Heart right ventricle (tissue), 16 donors: ENCODE data around the gene OR2V1. TPM values are rescaled to one million over a fixed set of nuclear protein-coding genes. Genes with fewer than 3 reads are reported as not detected.

ENCODE experiments used
- ATAC-seq, 8 donors: fragments of 200-7000 bp; cut with Tn5 transposase; one replicate each; pipeline ENCODE4 v1.9.1; 2020; ENCODE audit warnings: mild to moderate bottlenecking in 8 of 8, moderate library complexity in 8 of 8, moderate number of reproducible peaks in 1 of 8
- DNase-seq, 2 donors: peaks; one replicate each; pipeline ENCODE4 v3.0.0-alpha.2; 2020
- H3K27ac ChIP-seq, 10 donors: fragments of 200-600 bp; sonication (generic) in 2 of 10; one replicate each; pipeline versions ENCODE4 v1.5.0 to v1.8.0; 2020 to 2022; ENCODE audit warnings: mild to moderate bottlenecking in 3 of 10
- H3K27me3 ChIP-seq, 7 donors: fragments of 200-600 bp; one replicate each; pipeline ENCODE4 v1.8.0; 2021 to 2022; ENCODE audit warnings: mild to moderate bottlenecking in 2 of 7
- H3K36me3 ChIP-seq, 9 donors: fragments of 200-600 bp; sonication (generic) in 1 of 9; one replicate each; pipeline versions ENCODE4 v1.5.0 to v1.8.0; 2020 to 2022; ENCODE audit warnings: mild to moderate bottlenecking in 2 of 9
- H3K4me1 ChIP-seq, 9 donors: fragments of 200-600 bp; sonication (generic) in 1 of 9; one replicate each; pipeline versions ENCODE4 v1.5.0 to v1.8.0; 2020 to 2022; ENCODE audit warnings: mild to moderate bottlenecking in 4 of 9
- H3K4me3 ChIP-seq, 10 donors: fragments of 200-600 bp; sonication (generic) in 2 of 10; one replicate each; pipeline versions ENCODE4 v1.5.0 to v1.8.0; 2020 to 2022; ENCODE audit warnings: mild to moderate bottlenecking in 7 of 10, moderate library complexity in 2 of 10
- H3K9me3 ChIP-seq, 11 donors: fragments of 200-600 bp in 10 of 11; sonication (generic) in 2 of 11; one replicate each; pipeline versions ENCODE4 v1.5.0 to v1.8.0; 2013 to 2022; ENCODE audit warnings: mild to moderate bottlenecking in 2 of 11, control low read depth in 1 of 11, moderate library complexity in 1 of 11
- WGBS, 2 donors: extraction: QIAGEN DNeasy Blood & Tissue Kit; methylation state at CpG; one replicate each; pipeline ENCODE4 v1.1.7; 2013; ENCODE audit warnings: inconsistent platforms in 1 of 2; 5-methylcytosine and 5-hydroxymethylcytosine counted together
- intact Hi-C, 10 donors: fragments of 100-400 bp; cut with DNase I; formaldehyde crosslinking; loops; one replicate each; pipeline versions ENCODE4 v1.11.1 to v1.14.2; 2022
- polyA plus RNA-seq, 2 donors: library from polyadenylated mRNA; stranded (reverse); fragments of 200-250 nt; gene quantifications; one replicate each; pipeline ENCODE4 v1.2.3, GENCODE V29; 2013
- total RNA-seq, 10 donors: library from RNA; stranded (reverse); fragmentation: NEBNext Ultra II Directional in 3 of 10; extraction: Animal tissue kit (Norgen Biotek cat#: 25700) in 3 of 10; gene quantifications; one replicate each; pipeline versions ENCODE4 v1.2.1 to v1.2.4, GENCODE V29; 2021 to 2023
- TF ChIP-seq, protein P1 (sequence below), 9 donors: fragments of 200-600 bp; sonication (generic) in 2 of 9; IDR thresholded peaks; one replicate each; pipeline versions ENCODE4 v1.5.0 to v1.8.0; 2021 to 2022; ENCODE audit warnings: antibody characterized with exemption in 9 of 9, mild to moderate bottlenecking in 5 of 9, moderate library complexity in 1 of 9
- donor health status: Arrhythmogenic right ventricular cardiomyopathy.
- donor health status: ischemic (EF 13 %, LVEDD 7.1; RV severe dilation, severe dysfunction).
- donor health status: healthy with polysubstance abuse.
- donor health status: DM: no; HTN: yes; CAD: no.
- donor health status: DM: no; HTN: no; CAD: no.
- donor health status: ischemic (EF 25% LVEDD 6.9; RV normal size, moderate dysfunction).
- donor health status: ischemic (EF 25% LVEDD 5.7; RV mildly dilated, moderate dysfunction).
- donor health status: healthy.
- donor health status: DM: yes; HTN: yes; CAD: no.
- donor health status: Ischemic cardiomyopathy.
- donor health status: ischemic (EF 35%, LVEDD 5.7; RV mildly dilated, moderate dysfunction).
- donor health status: nonischemic (EF 11% LVEDD 7.7; RV severe dilation, severe dysfunction).
- donor health status: DM: yes; HTN: yes; CAD: no.
- donor health status: PGD.
- donor health status: ischemic (EF 29% LVEDD 5.4; RV normal size, mild dysfunction).
- donor health status: nonischemic (EF 23%, LVEDD 6.1; RV moderate dilation, normal function).

The OR2V1 gene
- total and polyA plus RNA-seq, 12 donors = not detected

DNA sequence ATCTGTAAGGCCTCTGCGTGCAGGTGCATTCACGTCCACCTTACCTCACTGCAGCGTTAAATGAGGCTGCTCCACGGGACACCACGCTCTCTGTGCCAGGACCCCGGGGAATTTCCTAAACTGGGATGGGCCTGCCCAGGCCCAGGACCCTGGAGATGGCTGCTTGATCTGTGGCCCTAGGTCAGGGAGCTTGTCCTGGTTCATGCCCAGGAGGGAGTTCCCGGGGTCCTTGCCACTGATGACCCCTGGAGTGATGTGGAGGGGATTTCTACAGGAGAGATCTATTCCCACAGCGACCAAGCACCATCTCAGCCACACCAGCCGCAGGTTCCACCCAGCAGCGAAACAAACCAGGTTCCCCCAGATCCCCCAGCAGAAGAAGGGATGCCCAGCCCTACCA lies 3.5 kb downstream of the OR2V1 start:
- TF ChIP-seq, protein P1, sequence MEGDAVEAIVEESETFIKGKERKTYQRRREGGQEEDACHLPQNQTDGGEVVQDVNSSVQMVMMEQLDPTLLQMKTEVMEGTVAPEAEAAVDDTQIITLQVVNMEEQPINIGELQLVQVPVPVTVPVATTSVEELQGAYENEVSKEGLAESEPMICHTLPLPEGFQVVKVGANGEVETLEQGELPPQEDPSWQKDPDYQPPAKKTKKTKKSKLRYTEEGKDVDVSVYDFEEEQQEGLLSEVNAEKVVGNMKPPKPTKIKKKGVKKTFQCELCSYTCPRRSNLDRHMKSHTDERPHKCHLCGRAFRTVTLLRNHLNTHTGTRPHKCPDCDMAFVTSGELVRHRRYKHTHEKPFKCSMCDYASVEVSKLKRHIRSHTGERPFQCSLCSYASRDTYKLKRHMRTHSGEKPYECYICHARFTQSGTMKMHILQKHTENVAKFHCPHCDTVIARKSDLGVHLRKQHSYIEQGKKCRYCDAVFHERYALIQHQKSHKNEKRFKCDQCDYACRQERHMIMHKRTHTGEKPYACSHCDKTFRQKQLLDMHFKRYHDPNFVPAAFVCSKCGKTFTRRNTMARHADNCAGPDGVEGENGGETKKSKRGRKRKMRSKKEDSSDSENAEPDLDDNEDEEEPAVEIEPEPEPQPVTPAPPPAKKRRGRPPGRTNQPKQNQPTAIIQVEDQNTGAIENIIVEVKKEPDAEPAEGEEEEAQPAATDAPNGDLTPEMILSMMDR (IDR thresholded peaks at IDR 0.05) = no peak
- no peak for ATAC-seq
- H3K27me3 ChIP-seq = peaks cover 0 to 47% (median 38%) of the 10 kb centered on the region in 7 donors
- intact Hi-C loops = no loop called here
- H3K36me3 ChIP-seq = no peaks in the 10 kb centered on the region
- DNase-seq = no peak
- H3K4me3 ChIP-seq = no peak overlapping the region
- H3K9me3 ChIP-seq = no peaks in the 10 kb centered on the region
- no peak overlapping the region for H3K27ac ChIP-seq
- H3K4me1 ChIP-seq = no peaks in the 10 kb centered on the region
- 90 to 93% methylated on average over 10 of the region's 10 CpGs for WGBS, 2 donors

DNA sequence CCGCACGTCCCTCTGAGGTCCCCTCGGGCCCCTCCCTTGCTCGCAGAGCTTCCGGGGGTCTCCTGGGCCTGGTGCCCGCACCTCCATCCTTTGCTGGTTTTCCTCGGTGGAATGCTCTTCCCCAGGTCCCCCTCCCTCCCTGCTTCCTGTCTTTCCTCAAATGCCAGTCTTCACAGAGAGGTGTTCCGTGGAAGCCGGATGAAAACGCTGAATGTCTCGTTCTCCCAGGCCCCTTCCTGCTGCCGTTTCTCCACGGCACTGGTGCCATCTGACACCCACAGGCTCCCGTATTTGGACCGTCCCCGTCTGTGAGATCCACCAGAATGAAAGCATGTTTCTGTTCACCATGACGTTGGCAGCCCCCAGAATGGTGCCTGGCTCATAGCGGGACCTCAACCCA lies 4.1 kb downstream of the OR2V1 start:
- Histone ChIP-seq H3K4me1 (peaks cover 0 to 4% (median 0%) of the 10 kb centered on the region in 9 donors), H3K36me3 (no peaks in the 10 kb centered on the region), H3K9me3 (no peaks in the 10 kb centered on the region), H3K27ac (no peak overlapping the region), H3K27me3 (peaks cover 0 to 50% (median 38%) of the 10 kb centered on the region in 7 donors), H3K4me3 (no peak overlapping the region)
- TF ChIP-seq, protein P1 (IDR thresholded peaks at IDR 0.05) = no peak
- 59 to 65% methylated on average over 18 of the region's 18 CpGs for WGBS, 2 donors
- ATAC-seq (no peak), DNase-seq (no peak)
- intact Hi-C loops = no loop called here

DNA sequence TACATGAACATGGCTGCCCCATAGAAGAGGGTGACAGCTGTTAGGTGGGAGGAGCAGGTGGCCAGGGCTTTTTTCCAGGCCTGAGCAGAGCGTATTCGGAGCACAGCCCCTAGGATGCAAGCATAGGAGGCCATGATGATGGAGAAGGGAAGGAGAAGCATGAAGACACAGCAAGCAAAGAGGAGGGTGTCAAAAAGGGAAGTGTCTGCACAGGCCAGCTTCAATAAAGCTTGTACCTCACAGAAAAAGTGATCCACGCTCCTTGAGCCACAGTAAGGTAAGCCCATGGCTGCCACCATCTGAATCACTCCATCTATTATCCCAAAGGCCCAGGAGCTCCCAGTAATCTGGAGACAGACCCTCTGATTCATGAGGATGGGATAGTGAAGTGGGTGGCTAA lies 6.4 kb downstream of the OR2V1 start:
- ATAC-seq (no peak), DNase-seq (no peak)
- H3K27me3 ChIP-seq = peaks cover 0 to 63% (median 40%) of the 10 kb centered on the region in 7 donors
- H3K36me3 ChIP-seq = no peaks in the 10 kb centered on the region
- 75 to 78% methylated on average over 3 of the region's 3 CpGs for WGBS, 2 donors
- intact Hi-C loops = no loop called here
- H3K4me3 ChIP-seq = no peak overlapping the region
- no peak overlapping the region for H3K27ac ChIP-seq
- TF ChIP-seq, protein P1 (IDR thresholded peaks at IDR 0.05) = no peak
- no peaks in the 10 kb centered on the region for H3K9me3 ChIP-seq
- peaks cover 0 to 7% (median 0%) of the 10 kb centered on the region in 9 donors for H3K4me1 ChIP-seq

DNA sequence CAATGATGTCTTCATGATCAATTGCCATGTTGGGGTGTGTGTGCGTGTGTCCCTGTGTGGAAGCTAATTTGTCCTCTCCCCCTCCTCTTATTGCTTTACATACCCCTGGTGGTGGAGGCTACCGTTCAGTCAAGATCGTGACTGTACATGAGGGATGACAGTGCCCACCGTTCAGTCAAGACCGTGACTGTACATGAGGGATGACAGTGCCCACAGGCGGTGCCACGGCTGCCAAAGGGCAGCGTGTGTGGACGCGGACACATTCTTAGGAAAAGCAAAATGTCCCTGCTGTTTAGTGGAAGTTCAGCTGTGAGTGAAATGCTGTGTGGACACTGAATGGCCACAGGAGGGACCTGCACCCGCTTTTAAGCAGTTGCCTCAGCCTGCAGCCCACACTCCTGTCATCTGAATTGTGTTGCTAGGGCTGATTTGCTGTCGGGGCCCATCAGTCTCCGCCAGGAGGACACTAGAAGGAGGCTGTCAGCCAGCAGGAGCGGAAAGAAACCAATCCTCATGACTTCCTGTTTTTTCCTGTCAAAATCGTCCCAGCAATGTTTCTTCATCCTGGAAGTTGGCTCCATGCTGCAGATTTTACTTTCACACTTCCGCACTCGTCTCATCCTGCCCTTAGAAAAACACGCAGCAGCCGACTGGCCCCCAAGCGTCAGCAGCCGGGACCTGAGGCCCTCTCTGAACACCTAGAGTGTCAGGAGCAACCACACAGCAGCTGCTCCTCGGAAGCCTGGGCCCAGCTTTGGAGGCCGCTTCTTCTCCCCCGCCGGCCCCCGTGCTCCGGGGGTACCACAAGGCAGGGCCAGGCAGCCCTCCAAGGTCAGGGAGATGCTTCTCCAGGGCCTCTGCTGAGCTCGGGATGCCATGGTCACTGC lies 9.1 kb downstream of the OR2V1 start:
- H3K27ac ChIP-seq = no peak overlapping the region
- no peak overlapping the region for H3K4me3 ChIP-seq
- ATAC-seq (peak in 4 of 8 donors; percentile 12 to 54 (median 40)), DNase-seq (no peak)
- TF ChIP-seq, protein P1 (IDR thresholded peaks at IDR 0.05) = peak in 2 of 9 donors; percentile 9 to 10
- WGBS, 2 donors = 52 to 63% methylated on average over 28 of the region's 28 CpGs
- H3K4me1 ChIP-seq = peaks cover 0 to 7% (median 0%) of the 10 kb centered on the region in 9 donors
- intact Hi-C loops = no loop called here
- no peaks in the 10 kb centered on the region for H3K9me3 ChIP-seq
- no peaks in the 10 kb centered on the region for H3K36me3 ChIP-seq
- peaks cover 0 to 70% (median 49%) of the 10 kb centered on the region in 7 donors for H3K27me3 ChIP-seq
